GM18498 (cell line): Measurements from ENCODE around the gene UGT1A6.
"Not testable (repeated sequence)": the region's sequence is repeated elsewhere in the genome, so short reads cannot be mapped to it uniquely, and the experiment has no call there.

ENCODE experiments used
- ATAC-seq: cut with Tn5 transposase; IDR thresholded peaks from one replicate; pipeline ENCODE4 v1.9.1; 2021; ENCODE audit warnings: mild to moderate bottlenecking, moderate library complexity; ENCODE audit not compliant: unreplicated experiment

Gene UGT1A6

GRCh38 chr2:233692648-233693047 is at the start of gene UGT1A6:
Gene UGT1A6, plus strand, starts transcription at chr2:233692890. Its CDS starts 115 bp downstream, at chr2:233693005.
- no peak for ATAC-seq

GRCh38 chr2:233643128-233643527 is 49.6 kb upstream of the UGT1A6 start:
- no peak for ATAC-seq

- ATAC-seq: not testable (repeated sequence)
Observed at GRCh38 chr2:233646033-233646432, 46.7 kb upstream of the UGT1A6 start.

- ATAC-seq: no peak
Observed at GRCh38 chr2:233650981-233651380, 41.7 kb upstream of the UGT1A6 start.

- ATAC-seq: no peak
Observed at GRCh38 chr2:233651430-233651829, 41.3 kb upstream of the UGT1A6 start.

GRCh38 chr2:233654501-233654900 is 38.2 kb upstream of the UGT1A6 start:
- no peak for ATAC-seq

- ATAC-seq: no peak
Observed at GRCh38 chr2:233655043-233655442, 37.6 kb upstream of the UGT1A6 start.

- ATAC-seq: not testable (repeated sequence)
Observed at GRCh38 chr2:233655943-233656342, 36.7 kb upstream of the UGT1A6 start.

- ATAC-seq: no peak
Observed at GRCh38 chr2:233656443-233656842, 36.2 kb upstream of the UGT1A6 start.

- ATAC-seq: no peak
Observed at GRCh38 chr2:233658610-233659009, 34.1 kb upstream of the UGT1A6 start.

GRCh38 chr2:233663911-233664310 is 28.8 kb upstream of the UGT1A6 start:
- no peak for ATAC-seq

- no peak for ATAC-seq
Observed at GRCh38 chr2:233668605-233669260, 24.0 kb upstream of the UGT1A6 start.

GRCh38 chr2:233671290-233672161 is 21.2 kb upstream of the UGT1A6 start, which contains the start of gene UGT1A9:
Gene UGT1A9, plus strand, starts transcription at chr2:233671898. Its CDS starts 37 bp downstream, at chr2:233671935.
- ATAC-seq: no peak

- ATAC-seq: no peak
Observed at GRCh38 chr2:233672886-233673285, 19.8 kb upstream of the UGT1A6 start.

GRCh38 chr2:233673896-233674295 is 18.8 kb upstream of the UGT1A6 start:
- ATAC-seq: no peak

- ATAC-seq: no peak
Observed at GRCh38 chr2:233674314-233674713, 18.4 kb upstream of the UGT1A6 start.

- ATAC-seq: no peak
Observed at GRCh38 chr2:233674995-233675394, 17.7 kb upstream of the UGT1A6 start.

GRCh38 chr2:233676046-233676445 is 16.6 kb upstream of the UGT1A6 start:
- no peak for ATAC-seq

- no peak for ATAC-seq
Observed at GRCh38 chr2:233679196-233679595, 13.5 kb upstream of the UGT1A6 start.

GRCh38 chr2:233680361-233681045 is 12.2 kb upstream of the UGT1A6 start:
- ATAC-seq: no peak

GRCh38 chr2:233681521-233682099 is 11.1 kb upstream of the UGT1A6 start, which contains the start of gene UGT1A7:
Gene UGT1A7, plus strand, starts transcription at chr2:233681901. Its CDS starts 37 bp downstream, at chr2:233681938.
- no peak for ATAC-seq
